ENCODE data around the gene RAB4B. TPM values are rescaled to one million over a fixed set of nuclear protein-coding genes. Genes with fewer than 3 reads are reported as not detected.

The RAB4B gene
- total RNA-seq, 1 donor from 2014 or later, result 23.6 TPM

DNA sequence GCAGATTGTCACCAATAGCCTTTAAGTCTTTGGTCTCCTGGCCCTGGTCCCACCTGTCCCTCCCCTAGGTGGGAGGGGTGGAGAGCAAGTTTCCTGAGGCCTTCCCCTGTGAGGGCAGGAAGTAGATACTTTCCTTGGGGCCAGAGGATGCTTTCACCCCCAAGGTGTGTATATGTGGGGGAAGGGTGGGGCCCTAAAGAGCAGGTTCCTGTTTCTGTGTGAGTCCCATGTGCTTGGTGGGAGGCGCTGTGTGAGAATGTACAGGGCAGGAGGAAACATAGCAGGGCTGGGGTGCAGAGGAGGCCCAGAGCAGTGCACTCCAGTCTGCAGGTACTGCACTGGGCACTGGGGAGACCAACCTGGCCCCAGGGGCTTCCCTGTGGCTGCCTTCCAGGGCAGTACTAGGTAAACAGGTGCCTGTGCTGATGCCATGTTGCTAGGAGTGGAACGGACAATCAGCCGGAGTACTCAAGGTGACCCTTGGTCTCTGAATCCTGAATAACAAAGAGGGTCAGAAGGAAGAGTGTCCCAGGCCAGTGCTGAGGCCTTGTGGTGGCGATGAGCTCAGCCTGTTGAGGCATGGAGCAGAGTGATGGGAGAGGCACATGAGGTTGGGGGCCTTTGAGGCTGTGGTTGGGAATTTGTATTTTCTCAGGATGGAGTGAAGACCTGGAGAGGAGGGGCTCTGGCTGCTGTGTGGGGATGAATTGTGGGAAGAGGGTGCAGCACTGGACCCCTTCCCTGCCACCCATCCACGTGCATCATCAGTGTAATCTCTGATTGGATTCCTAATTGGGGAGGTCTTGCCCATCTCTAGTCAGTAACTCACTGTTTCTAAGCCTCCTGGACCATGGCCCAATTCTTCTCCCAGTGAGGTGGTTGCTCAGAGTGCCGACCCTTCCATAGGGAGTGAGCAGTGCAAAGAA, 26.1 kb downstream of the RAB4B start:
- DNase-seq (ENCODE audit: low read depth), result no peak
- H3K4me3 ChIP-seq (ENCODE audit: low read depth, low read length), result no peak overlapping the region
- TF ChIP-seq, protein P1, sequence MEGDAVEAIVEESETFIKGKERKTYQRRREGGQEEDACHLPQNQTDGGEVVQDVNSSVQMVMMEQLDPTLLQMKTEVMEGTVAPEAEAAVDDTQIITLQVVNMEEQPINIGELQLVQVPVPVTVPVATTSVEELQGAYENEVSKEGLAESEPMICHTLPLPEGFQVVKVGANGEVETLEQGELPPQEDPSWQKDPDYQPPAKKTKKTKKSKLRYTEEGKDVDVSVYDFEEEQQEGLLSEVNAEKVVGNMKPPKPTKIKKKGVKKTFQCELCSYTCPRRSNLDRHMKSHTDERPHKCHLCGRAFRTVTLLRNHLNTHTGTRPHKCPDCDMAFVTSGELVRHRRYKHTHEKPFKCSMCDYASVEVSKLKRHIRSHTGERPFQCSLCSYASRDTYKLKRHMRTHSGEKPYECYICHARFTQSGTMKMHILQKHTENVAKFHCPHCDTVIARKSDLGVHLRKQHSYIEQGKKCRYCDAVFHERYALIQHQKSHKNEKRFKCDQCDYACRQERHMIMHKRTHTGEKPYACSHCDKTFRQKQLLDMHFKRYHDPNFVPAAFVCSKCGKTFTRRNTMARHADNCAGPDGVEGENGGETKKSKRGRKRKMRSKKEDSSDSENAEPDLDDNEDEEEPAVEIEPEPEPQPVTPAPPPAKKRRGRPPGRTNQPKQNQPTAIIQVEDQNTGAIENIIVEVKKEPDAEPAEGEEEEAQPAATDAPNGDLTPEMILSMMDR (conservative IDR thresholded peaks at IDR 0.05; ENCODE audit: low read depth, low read length), result no peak

GRCh38 chr19:40804783-40805242, 26.8 kb downstream of the RAB4B start:
- TF ChIP-seq, protein P1 (conservative IDR thresholded peaks at IDR 0.05; ENCODE audit: low read depth, low read length), result peak; percentile 31
- no peak for DNase-seq (ENCODE audit: low read depth)

GRCh38 chr19:40805258-40805868, 27.3 kb downstream of the RAB4B start:
- TF ChIP-seq, protein P1 (conservative IDR thresholded peaks at IDR 0.05; ENCODE audit: low read depth, low read length), result no peak
- no peak overlapping the region for H3K4me3 ChIP-seq (ENCODE audit: low read depth, low read length)
- DNase-seq (ENCODE audit: low read depth), result no peak

More at GRCh38 chr19:40804783-40805242, 26.8 kb downstream of the RAB4B start:
- no peak overlapping the region for H3K4me3 ChIP-seq (ENCODE audit: low read depth, low read length)

DNA sequence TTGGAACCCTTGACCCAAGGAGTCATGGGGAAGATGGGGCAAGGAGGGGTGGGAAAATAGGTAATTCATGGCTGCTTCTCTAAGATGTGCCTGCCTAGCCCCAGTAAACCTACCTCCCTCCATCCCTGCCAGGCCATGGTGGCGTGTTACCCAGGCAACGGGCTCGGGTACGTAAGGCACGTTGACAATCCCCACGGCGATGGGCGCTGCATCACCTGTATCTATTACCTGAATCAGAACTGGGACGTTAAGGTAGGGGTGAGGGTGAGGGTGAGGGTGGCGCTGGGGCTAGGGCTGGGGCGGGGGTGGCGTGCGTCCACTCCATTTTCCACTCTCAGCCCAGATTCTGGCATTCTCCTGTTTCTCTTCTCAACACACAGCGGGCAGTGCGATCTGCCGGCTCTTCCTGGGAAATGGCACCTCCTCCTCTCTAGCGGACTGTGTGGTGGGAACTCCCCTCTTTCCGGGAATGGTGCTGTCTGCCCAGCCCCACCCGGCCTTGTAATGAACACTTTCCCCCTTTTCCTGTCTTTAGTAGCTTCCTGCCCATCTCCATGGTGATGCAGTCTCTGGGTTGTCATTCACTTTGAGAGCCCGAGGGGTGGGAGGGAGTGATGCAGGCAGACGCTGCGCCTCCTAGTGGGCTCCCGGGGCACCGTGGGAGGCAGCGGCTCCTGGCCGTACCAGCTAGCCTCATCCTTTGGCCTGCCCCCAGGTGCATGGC, 28.5 kb downstream of the RAB4B start:
- TF ChIP-seq, protein P1 (conservative IDR thresholded peaks at IDR 0.05; ENCODE audit: low read depth, low read length), result peak; percentile 74
- no peak overlapping the region for H3K4me3 ChIP-seq (ENCODE audit: low read depth, low read length)
- DNase-seq (ENCODE audit: low read depth), result no peak

- DNase-seq (ENCODE audit: low read depth), result no peak
- H3K4me3 ChIP-seq (ENCODE audit: low read depth, low read length), result no peak overlapping the region
- TF ChIP-seq, protein P1 (conservative IDR thresholded peaks at IDR 0.05; ENCODE audit: low read depth, low read length), result peak; percentile 50
These were observed 29.3 kb downstream of the RAB4B start for GRCh38 chr19:40807147-40808020.

GRCh38 chr19:40808021-40808325, 29.9 kb downstream of the RAB4B start:
- no peak overlapping the region for H3K4me3 ChIP-seq (ENCODE audit: low read depth, low read length)
- no peak for DNase-seq (ENCODE audit: low read depth)
- TF ChIP-seq, protein P1 (conservative IDR thresholded peaks at IDR 0.05; ENCODE audit: low read depth, low read length), result no peak
